ENCODE measurements around the gene KCTD11. TPM values are rescaled to one million over a fixed set of nuclear protein-coding genes. Genes with fewer than 3 reads are reported as not detected.
A peak's percentile ranks its signal among the peaks of the same experiment; 100 is the strongest.

Gene KCTD11
- total and polyA plus RNA-seq, 2 of the 13 experiments (the other 11 are each of a cell fraction or from before 2014, with no cell fraction given): 1.6 to 2.6 TPM

DNA sequence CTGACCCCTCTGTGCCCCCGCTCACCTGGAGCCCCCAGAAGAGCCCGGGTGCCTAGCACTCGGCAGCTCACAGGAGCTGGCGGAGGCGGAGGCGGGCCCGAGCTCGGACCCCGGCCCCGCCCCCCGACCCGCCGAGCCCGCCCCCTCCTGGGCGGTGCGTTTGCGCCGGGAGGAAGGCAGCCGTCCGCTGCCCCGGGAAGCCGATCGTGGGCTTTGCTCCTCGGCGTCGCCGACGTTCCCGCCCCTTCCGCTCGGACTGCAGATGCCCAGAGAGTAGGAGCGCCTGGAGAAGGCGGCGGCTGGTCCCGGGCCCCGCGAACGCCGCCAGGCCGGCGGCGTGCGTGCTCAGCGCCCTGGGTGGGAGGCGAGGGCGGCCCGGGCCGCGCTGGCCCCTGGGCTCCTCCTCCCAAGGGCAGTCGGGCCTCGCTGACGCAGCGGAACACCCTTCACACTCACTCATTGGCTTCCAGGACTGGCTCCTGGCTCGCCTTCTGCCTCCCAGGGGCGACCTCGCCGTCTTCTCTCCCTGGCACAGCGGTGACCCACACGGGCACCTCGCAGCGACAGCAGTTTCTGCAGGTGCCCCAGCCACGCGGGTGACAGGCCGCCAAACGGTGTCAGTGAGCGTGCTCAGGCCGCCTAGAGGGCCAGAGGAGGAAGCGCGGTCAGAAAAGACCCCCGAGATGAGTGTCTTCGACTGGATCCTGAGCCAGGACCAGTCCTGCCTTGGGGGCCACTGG, 42.7 kb downstream of the KCTD11 start, which contains the start of gene PLSCR3 (continued):
- TF ChIP-seq ARID5B (CRISPR knock-in tag; IDR thresholded peaks at IDR 0.05): peak; percentile 7; the same call in 1 of the 2 replicates
- TF ChIP-seq NFIC (IDR thresholded peaks at IDR 0.05; ENCODE audit: low read length): no peak
- TF ChIP-seq RELA (CRISPR knock-in tag; IDR thresholded peaks at IDR 0.05): no peak
- TF ChIP-seq, protein P1, sequence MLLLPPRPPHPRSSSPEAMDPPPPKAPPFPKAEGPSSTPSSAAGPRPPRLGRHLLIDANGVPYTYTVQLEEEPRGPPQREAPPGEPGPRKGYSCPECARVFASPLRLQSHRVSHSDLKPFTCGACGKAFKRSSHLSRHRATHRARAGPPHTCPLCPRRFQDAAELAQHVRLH (CRISPR knock-in tag; IDR thresholded peaks at IDR 0.05; ENCODE audit: borderline replicate concordance, low read depth): peak; percentile 20; the same call in 1 of the 2 replicates
- peak; percentile 15; the same call in 1 of the 2 replicates for TF ChIP-seq HNF4A (CRISPR knock-in tag; IDR thresholded peaks at IDR 0.05)
- TF ChIP-seq, protein P2, sequence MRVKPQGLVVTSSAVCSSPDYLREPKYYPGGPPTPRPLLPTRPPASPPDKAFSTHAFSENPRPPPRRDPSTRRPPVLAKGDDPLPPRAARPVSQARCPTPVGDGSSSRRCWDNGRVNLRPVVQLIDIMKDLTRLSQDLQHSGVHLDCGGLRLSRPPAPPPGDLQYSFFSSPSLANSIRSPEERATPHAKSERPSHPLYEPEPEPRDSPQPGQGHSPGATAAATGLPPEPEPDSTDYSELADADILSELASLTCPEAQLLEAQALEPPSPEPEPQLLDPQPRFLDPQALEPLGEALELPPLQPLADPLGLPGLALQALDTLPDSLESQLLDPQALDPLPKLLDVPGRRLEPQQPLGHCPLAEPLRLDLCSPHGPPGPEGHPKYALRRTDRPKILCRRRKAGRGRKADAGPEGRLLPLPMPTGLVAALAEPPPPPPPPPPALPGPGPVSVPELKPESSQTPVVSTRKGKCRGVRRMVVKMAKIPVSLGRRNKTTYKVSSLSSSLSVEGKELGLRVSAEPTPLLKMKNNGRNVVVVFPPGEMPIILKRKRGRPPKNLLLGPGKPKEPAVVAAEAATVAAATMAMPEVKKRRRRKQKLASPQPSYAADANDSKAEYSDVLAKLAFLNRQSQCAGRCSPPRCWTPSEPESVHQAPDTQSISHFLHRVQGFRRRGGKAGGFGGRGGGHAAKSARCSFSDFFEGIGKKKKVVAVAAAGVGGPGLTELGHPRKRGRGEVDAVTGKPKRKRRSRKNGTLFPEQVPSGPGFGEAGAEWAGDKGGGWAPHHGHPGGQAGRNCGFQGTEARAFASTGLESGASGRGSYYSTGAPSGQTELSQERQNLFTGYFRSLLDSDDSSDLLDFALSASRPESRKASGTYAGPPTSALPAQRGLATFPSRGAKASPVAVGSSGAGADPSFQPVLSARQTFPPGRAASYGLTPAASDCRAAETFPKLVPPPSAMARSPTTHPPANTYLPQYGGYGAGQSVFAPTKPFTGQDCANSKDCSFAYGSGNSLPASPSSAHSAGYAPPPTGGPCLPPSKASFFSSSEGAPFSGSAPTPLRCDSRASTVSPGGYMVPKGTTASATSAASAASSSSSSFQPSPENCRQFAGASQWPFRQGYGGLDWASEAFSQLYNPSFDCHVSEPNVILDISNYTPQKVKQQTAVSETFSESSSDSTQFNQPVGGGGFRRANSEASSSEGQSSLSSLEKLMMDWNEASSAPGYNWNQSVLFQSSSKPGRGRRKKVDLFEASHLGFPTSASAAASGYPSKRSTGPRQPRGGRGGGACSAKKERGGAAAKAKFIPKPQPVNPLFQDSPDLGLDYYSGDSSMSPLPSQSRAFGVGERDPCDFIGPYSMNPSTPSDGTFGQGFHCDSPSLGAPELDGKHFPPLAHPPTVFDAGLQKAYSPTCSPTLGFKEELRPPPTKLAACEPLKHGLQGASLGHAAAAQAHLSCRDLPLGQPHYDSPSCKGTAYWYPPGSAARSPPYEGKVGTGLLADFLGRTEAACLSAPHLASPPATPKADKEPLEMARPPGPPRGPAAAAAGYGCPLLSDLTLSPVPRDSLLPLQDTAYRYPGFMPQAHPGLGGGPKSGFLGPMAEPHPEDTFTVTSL (CRISPR knock-in tag; IDR thresholded peaks at IDR 0.05; ENCODE audit: borderline replicate concordance): no peak
- TF ChIP-seq ZNF205 (CRISPR knock-in tag; IDR thresholded peaks at IDR 0.05): 0 out of 2 replicates have a peak, but pooled peaks have one; percentile 31
- TF ChIP-seq ZBTB4 (CRISPR knock-in tag; IDR thresholded peaks at IDR 0.05; ENCODE audit: borderline replicate concordance): peak; percentile 67; the same call in 1 of the 2 replicates
- TF ChIP-seq, protein P3, sequence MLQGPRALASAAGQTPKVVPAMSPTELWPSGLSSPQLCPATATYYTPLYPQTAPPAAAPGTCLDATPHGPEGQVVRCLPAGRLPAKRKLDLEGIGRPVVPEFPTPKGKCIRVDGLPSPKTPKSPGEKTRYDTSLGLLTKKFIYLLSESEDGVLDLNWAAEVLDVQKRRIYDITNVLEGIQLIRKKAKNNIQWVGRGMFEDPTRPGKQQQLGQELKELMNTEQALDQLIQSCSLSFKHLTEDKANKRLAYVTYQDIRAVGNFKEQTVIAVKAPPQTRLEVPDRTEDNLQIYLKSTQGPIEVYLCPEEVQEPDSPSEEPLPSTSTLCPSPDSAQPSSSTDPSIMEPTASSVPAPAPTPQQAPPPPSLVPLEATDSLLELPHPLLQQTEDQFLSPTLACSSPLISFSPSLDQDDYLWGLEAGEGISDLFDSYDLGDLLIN (CRISPR knock-in tag; IDR thresholded peaks at IDR 0.05; ENCODE audit: borderline replicate concordance): no peak
